H9 (cell line): ENCODE data around the gene TIMM50. TPM values are rescaled to one million over a fixed set of nuclear protein-coding genes. Genes with fewer than 3 reads are reported as not detected.

Source experiments
- DNase-seq: peaks from one replicate; pipeline ENCODE4 v3.0.0-alpha.2; 2017
- H2AFZ ChIP-seq: one replicate; pipeline ENCODE4 v1.6.1; 2013; ENCODE audit warnings: mild to moderate bottlenecking, low read length, control low read depth, moderate library complexity
- H2AK5ac ChIP-seq: 2 replicates; pipeline ENCODE4 v1.6.1; 2013; ENCODE audit warnings: low read length, control low read depth, mixed read lengths; ENCODE audit not compliant: insufficient read length
- H2BK120ac ChIP-seq: one replicate; pipeline ENCODE4 v1.6.1; 2013; ENCODE audit warnings: low read depth, mild to moderate bottlenecking, low read length, control low read depth, inconsistent platforms; ENCODE audit not compliant: poor library complexity, severe bottlenecking
- H2BK12ac ChIP-seq: 2 replicates; pipeline ENCODE4 v1.6.1; 2013; ENCODE audit warnings: low read length, control low read depth, mixed read lengths, low read depth; ENCODE audit not compliant: insufficient read length
- H2BK15ac ChIP-seq: 2 replicates; pipeline ENCODE4 v1.6.1; 2013; ENCODE audit warnings: low read depth, low read length, control low read depth
- H2BK20ac ChIP-seq: one replicate; pipeline ENCODE4 v1.6.1; 2013; ENCODE audit warnings: low read depth, mild to moderate bottlenecking, low read length, control low read depth, inconsistent platforms; ENCODE audit not compliant: poor library complexity, severe bottlenecking
- H2BK5ac ChIP-seq: 2 replicates; pipeline ENCODE4 v1.6.1; 2013; ENCODE audit warnings: low read length, control low read depth, mixed read lengths; ENCODE audit not compliant: insufficient read length
- H3K14ac ChIP-seq: 2 replicates; pipeline ENCODE4 v1.6.1; 2013; ENCODE audit warnings: low read length, control low read depth; ENCODE audit not compliant: insufficient read depth
- H3K18ac ChIP-seq: 2 replicates; pipeline ENCODE4 v1.6.1; 2013; ENCODE audit warnings: low read depth, mild to moderate bottlenecking, mixed read lengths, low read length, control low read depth; ENCODE audit not compliant: insufficient read length
- H3K23ac ChIP-seq: 2 replicates; pipeline ENCODE4 v1.6.1; 2013; ENCODE audit warnings: low read length, control low read depth, mixed read lengths, low read depth; ENCODE audit not compliant: insufficient read length
- H3K23me2 ChIP-seq: 2 replicates; pipeline ENCODE4 v1.6.1; 2013; ENCODE audit warnings: low read depth, mild to moderate bottlenecking, mixed read lengths, low read length, control low read depth; ENCODE audit not compliant: insufficient read length, poor library complexity, severe bottlenecking
- H3K27ac ChIP-seq: 2 replicates; pipeline ENCODE4 v1.5.1; 2013; ENCODE audit warnings: low read length, control low read depth, mixed read lengths, low read depth; ENCODE audit not compliant: insufficient read length
- H3K27me3 ChIP-seq: 2 replicates; pipeline ENCODE4 v1.6.1; 2013; ENCODE audit warnings: low read length, control low read depth, inconsistent platforms; ENCODE audit not compliant: insufficient read depth
- H3K4ac ChIP-seq: 2 replicates; pipeline ENCODE4 v1.6.1; 2013; ENCODE audit warnings: low read depth, mild to moderate bottlenecking, control low read depth, inconsistent platforms, low read length, moderate library complexity
- H3K4me1 ChIP-seq: 2 replicates; pipeline ENCODE4 v1.6.1; 2013; ENCODE audit warnings: low read length, control low read depth, inconsistent platforms; ENCODE audit not compliant: insufficient read depth
- H3K4me2 ChIP-seq: 2 replicates; pipeline ENCODE4 v1.6.1; 2013; ENCODE audit warnings: low read length, control low read depth, mixed read lengths; ENCODE audit not compliant: insufficient read length, insufficient read depth
- H3K56ac ChIP-seq: 2 replicates; pipeline ENCODE4 v1.6.1; 2013; ENCODE audit warnings: low read depth, mild to moderate bottlenecking, mixed read lengths, low read length, control low read depth; ENCODE audit not compliant: insufficient read length
- H3K79me1 ChIP-seq: 2 replicates; pipeline ENCODE4 v1.6.1; 2013; ENCODE audit warnings: low read depth, mild to moderate bottlenecking, moderate library complexity, low read length, control low read depth, inconsistent platforms; ENCODE audit not compliant: insufficient read depth, poor library complexity, severe bottlenecking
- H3K79me2 ChIP-seq: 2 replicates; pipeline ENCODE4 v1.6.1; 2013; ENCODE audit warnings: low read length, control low read depth, inconsistent platforms; ENCODE audit not compliant: insufficient read depth
- H3K9ac ChIP-seq: 2 replicates; pipeline ENCODE4 v1.6.1; 2013; ENCODE audit warnings: low read length, control low read depth, mixed read lengths; ENCODE audit not compliant: insufficient read length; ENCODE audit errors: extremely low read depth
- H3K9me3 ChIP-seq: one replicate; pipeline ENCODE4 v1.6.1; 2013; ENCODE audit warnings: low read depth, low read length, inconsistent platforms; ENCODE audit not compliant: control insufficient read depth
- H3T11ph ChIP-seq: one replicate; pipeline ENCODE4 v1.6.1; 2013; ENCODE audit warnings: mild to moderate bottlenecking, low read length, control low read depth, inconsistent platforms
- H4K20me1 ChIP-seq: one replicate; pipeline ENCODE4 v1.6.1; 2013; ENCODE audit not compliant: control insufficient read depth, insufficient read length, insufficient read depth
- H4K5ac ChIP-seq: 2 replicates; pipeline ENCODE4 v1.6.1; 2013; ENCODE audit warnings: low read depth, mild to moderate bottlenecking, mixed read lengths, low read length, control low read depth; ENCODE audit not compliant: insufficient read length
- H4K8ac ChIP-seq: replicated peaks from 2 replicates; pipeline ENCODE4 v1.6.1; 2013; ENCODE audit warnings: low read length, control low read depth, mixed read lengths, low read depth; ENCODE audit not compliant: insufficient read length
- H4K91ac ChIP-seq: 2 replicates; pipeline ENCODE4 v1.6.1; 2013; ENCODE audit warnings: low read depth, mild to moderate bottlenecking, moderate library complexity, mixed read lengths, low read length, control low read depth; ENCODE audit not compliant: insufficient read length
- H3K27ac Mint-ChIP-seq, 3 experiments: 2 replicates in 2 of 3; 3 replicates in 1 of 3; pipeline ENCODE4 v1.8.0; 2020 to 2021; ENCODE audit warnings: mixed read lengths in 3 of 3, mild to moderate bottlenecking in 1 of 3, moderate library complexity in 1 of 3
- H3K27me3 Mint-ChIP-seq: 2 replicates; pipeline ENCODE4 v1.8.0; 2021; ENCODE audit warnings: low read depth, mild to moderate bottlenecking, moderate library complexity, mixed read lengths
- H3K36me3 Mint-ChIP-seq, 3 experiments: 2 replicates in 2 of 3; 3 replicates in 1 of 3; pipeline ENCODE4 v1.8.0; 2020 to 2021; ENCODE audit warnings: low read depth in 3 of 3, mixed read lengths in 3 of 3; ENCODE audit not compliant: insufficient read depth in 1 of 3
- H3K4me1 Mint-ChIP-seq, 2 experiments: 2 replicates each; pipeline ENCODE4 v1.8.0; 2020; ENCODE audit warnings: mixed read lengths in 2 of 2
- H3K4me3 Mint-ChIP-seq, 2 experiments: 2 replicates in 1 of 2; 3 replicates in 1 of 2; pipeline ENCODE4 v1.8.0; 2020 to 2021; ENCODE audit warnings: mild to moderate bottlenecking in 2 of 2, mixed read lengths in 2 of 2, moderate library complexity in 1 of 2
- H3K9me3 Mint-ChIP-seq, 2 experiments: 2 replicates in 1 of 2; 3 replicates in 1 of 2; pipeline ENCODE4 v1.8.0; 2020; ENCODE audit warnings: mild to moderate bottlenecking in 2 of 2, mixed read lengths in 2 of 2, moderate library complexity in 1 of 2
- CTCF ChIP-seq: fragments of 200-600 bp; sonication (generic); conservative IDR thresholded peaks from 3 replicates; pipeline ENCODE4 v1.8.0; 2021; ENCODE audit warnings: antibody characterized with exemption, mild to moderate bottlenecking
- WGBS: extraction: QIAGEN DNeasy Blood & Tissue Kit; methylation state at CpG from one replicate; pipeline ENCODE4 v1.1.7; 2013; ENCODE audit warnings: missing lambda C conversion rate, low lambda C conversion rate, mixed read lengths; ENCODE audit not compliant: insufficient read length; ENCODE audit errors: extremely low coverage; 5-methylcytosine and 5-hydroxymethylcytosine counted together
- total RNA-seq: library from RNA; stranded (reverse); gene quantifications from 2 replicates; pipeline ENCODE4 v1.2.1, GENCODE V29; 2021

Gene TIMM50
- total RNA-seq, 1 experiment from 2014 or later: 128 TPM

GRCh38 chr19:39498798-39499642, 18.4 kb downstream of the TIMM50 start, which contains the start of gene DLL3:
Gene DLL3 (plus strand): TSS chr19:39498947. CDS start chr19:39498975, 28 bp downstream.
- H3K4ac ChIP-seq: no peak within 1 kb of the TSS
- no peaks in the 10 kb centered on the region for H4K20me1 ChIP-seq
- H3K56ac ChIP-seq: no peak within 1 kb of the TSS
- H3K27ac ChIP-seq: no peak within 1 kb of the TSS
- no peak within 1 kb of the TSS for H4K8ac ChIP-seq
- no peak within 1 kb of the TSS for H2BK5ac ChIP-seq
- H3K79me1 ChIP-seq: no peaks in the 10 kb centered on the region
- H3K4me1 ChIP-seq: no peaks in the 10 kb centered on the region
- no peak within 1 kb of the TSS for H2BK120ac ChIP-seq
- peak; percentile 57 for DNase-seq
- H2BK12ac ChIP-seq: no peak within 1 kb of the TSS
- no peak within 1 kb of the TSS for H2AFZ ChIP-seq
- Mint-ChIP-seq H3K9me3 (peaks cover 4 to 9% of the 10 kb centered on the region in 2 experiments), H3K27me3 (peaks cover 74% of the 10 kb centered on the region), H3K4me1 (peaks cover 9 to 15% of the 10 kb centered on the region in 2 experiments), H3K27ac (peak within 1 kb of the TSS in 1 of 3 experiments; percentile 8; a peak in 3 of 7 replicates), H3K4me3 (peak within 1 kb of the TSS; percentile 52 to 84), H3K36me3 (peaks cover 0 to 15% (median 0%) of the 10 kb centered on the region in 3 experiments; a peak in 3 of 7 replicates)
- no peak within 1 kb of the TSS for H3T11ph ChIP-seq
- H3K23ac ChIP-seq: no peak within 1 kb of the TSS
- peaks cover 8% of the 10 kb centered on the region; the same call in 1 of the 2 replicates for H3K27me3 ChIP-seq
- no peaks in the 10 kb centered on the region for H3K9me3 ChIP-seq
- no peaks in the 10 kb centered on the region for H3K79me2 ChIP-seq
- no peak within 1 kb of the TSS for H4K91ac ChIP-seq
- no peak for TF ChIP-seq CTCF
- no peak within 1 kb of the TSS for H2BK20ac ChIP-seq
- H3K23me2 ChIP-seq: peaks cover 10% of the 10 kb centered on the region
- H3K18ac ChIP-seq: no peak within 1 kb of the TSS
- no peak within 1 kb of the TSS for H2AK5ac ChIP-seq
- no peak within 1 kb of the TSS for H2BK15ac ChIP-seq
- H3K9ac ChIP-seq: no peak within 1 kb of the TSS
- H4K5ac ChIP-seq: no peak within 1 kb of the TSS
- WGBS: no CpG with 5 or more reads among the region's 60 CpGs
- H3K4me2 ChIP-seq: peak within 1 kb of the TSS; percentile 91
- no peak within 1 kb of the TSS; the same call in 1 of the 2 replicates for H3K14ac ChIP-seq
